HG03196 (cell line): ENCODE results near the gene PDCD4.

Experiments
- ATAC-seq: cut with Tn5 transposase; IDR thresholded peaks from one replicate; pipeline ENCODE4 v1.9.1; 2021; ENCODE audit not compliant: unreplicated experiment

The PDCD4 gene

GRCh38 chr10:110918643-110919348 is 47.1 kb downstream of the PDCD4 start, which contains the start of gene BBIP1:
TSS of gene BBIP1 (minus strand) at chr10:110919180. CDS start at chr10:110918157, 1,023 bp downstream.
- ATAC-seq, result peak; percentile 86

GRCh38 chr10:110919349-110919931 is 47.7 kb downstream of the PDCD4 start, which contains the start of gene SHOC2:
TSS of gene SHOC2 (plus strand) at chr10:110919604. CDS start at chr10:110964359, 44,755 bp downstream.
- peak; percentile 21 for ATAC-seq

- ATAC-seq, result peak; percentile 20
These were observed 48.5 kb downstream of the PDCD4 start for GRCh38 chr10:110919971-110920881.

- ATAC-seq, result peak; percentile 24
These were observed 52.2 kb downstream of the PDCD4 start for GRCh38 chr10:110923856-110924493.

- no peak for ATAC-seq
These were observed 55.7 kb downstream of the PDCD4 start for GRCh38 chr10:110927461-110927860.

DNA sequence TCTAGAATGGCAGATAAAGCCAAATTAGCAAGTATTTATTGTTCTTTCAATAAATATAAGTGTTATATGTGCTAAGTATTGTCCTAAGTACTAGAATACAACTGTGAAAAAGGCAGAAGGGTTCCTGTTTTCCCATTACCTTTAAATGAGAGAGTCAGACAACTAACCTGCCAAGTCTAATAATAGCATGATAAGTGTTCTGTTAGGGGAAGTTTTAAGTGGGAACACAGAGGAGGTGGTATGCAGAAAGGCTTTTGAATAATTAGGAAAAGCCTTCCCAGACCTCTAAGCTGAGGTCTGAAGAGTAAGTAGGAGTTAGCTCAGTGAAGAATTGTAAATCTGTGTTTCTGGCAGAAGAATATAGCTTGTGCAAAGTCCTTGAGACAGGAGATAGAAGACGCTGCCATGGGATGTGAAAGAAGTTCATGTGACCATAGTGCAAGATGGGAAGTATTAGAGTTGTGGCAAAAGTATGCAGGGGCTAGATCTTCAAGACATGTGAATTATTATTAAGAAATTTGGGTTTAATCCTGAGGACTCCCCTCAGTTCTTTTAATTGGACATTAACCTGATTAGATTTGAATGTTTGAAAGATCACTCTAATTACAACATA is 60.1 kb downstream of the PDCD4 start:
- no peak for ATAC-seq

DNA sequence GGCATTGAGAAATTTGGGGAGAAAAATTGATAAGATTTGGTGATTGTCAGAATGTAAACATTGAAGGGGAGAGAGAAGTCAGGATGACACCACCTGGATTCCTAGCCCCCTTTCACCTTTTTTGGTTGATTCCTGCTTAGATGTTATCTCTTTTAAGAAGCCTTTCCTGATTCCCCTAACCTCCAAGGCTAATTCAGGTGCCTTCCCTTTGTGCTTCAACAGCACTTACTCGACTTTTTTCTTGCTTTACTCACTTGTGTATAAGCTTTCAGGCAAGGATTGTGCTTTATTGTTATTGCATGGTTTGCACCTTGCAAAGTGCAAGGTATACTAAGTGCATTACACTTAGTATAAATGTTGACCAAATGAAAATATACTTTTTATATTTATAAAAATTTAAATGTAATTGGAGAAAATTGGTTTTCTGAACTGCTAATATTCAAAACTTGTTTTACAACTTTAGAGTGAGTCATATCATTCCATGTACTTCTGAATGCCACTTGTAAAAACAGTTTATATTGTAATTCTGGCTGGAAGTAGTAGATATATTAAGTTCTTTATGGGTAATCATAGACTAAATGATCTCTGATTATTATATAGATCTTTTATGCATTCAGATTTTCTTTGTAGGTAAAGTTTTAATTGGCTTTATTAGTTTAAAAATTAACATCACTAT is 60.9 kb downstream of the PDCD4 start:
- no peak for ATAC-seq

DNA sequence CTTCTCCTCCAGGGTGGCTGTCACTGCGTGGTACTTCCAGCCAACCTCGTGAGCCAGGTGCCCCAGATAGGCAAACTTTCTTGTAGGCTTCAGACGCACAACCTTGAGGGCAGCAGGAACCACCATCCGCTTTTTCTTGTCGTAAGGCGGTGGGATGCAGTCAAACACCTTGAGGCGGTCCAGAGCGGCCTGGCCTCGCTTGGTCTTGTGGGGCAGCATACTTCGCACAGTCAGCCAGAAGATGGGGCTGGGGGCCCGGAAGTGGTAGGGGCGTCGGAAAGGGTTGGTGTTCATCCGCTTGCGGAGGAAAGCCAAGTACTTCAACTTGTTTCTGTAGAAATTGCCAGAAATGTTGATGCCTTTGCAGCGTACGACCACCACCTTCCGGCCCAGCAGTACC is 65.0 kb downstream of the PDCD4 start:
- no peak for ATAC-seq

- ATAC-seq, result no peak
These were observed 67.7 kb downstream of the PDCD4 start for GRCh38 chr10:110939419-110939818.

GRCh38 chr10:110944792-110945396 is 73.2 kb downstream of the PDCD4 start:
- no peak for ATAC-seq

DNA sequence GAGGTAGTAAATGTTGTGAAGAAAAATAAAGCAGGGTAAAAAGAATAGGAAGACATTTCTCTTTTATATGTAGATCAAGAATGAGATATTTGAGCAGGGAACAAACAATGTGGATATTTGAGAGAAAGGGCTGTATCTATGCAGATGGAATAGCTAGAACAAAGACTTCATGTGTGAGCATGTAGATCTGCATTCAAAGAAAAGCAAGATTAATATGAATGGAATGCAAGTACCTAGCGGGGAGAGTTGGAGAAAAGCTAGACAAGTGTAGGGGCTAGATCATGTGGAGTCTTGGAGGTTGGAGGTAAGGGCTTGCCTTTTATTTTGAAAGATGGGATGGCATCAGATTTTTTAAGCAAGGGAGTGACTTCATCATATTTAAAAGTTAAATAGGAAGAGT is 74.8 kb downstream of the PDCD4 start:
- no peak for ATAC-seq

DNA sequence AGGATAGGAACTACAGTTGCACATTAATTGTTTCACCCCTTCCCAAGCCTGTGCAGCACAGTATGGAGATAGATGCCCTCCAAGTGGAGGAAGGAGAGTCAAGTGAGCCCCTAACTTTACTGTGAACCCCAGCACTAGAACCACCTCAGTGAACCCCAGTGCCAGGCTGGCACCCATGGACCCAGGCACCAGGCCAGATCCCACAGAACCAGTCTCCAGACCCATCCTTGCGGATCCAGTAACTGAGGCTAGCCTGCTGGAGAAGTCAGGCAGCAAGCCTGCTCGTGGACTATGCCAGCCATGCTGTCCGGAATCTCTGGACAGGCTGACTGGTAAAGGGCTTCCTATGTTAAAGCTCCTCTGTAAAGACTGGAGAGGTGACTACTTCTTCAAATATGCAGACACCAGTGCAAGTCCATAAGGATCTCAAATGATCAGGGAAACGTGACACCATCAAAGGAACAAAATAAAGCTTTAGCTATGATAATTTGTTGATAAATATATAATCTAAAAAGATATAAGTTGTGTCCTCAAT is 75.4 kb downstream of the PDCD4 start:
- ATAC-seq, result no peak
